NK-92 (cell line): ENCODE data around the gene NPIPB6.

Source experiments
- DNase-seq: peaks from one replicate; lab custom pipeline; 2025; ENCODE audit not compliant: unreplicated experiment; lab: John Stamatoyannopoulos, UW

The NPIPB6 gene

GRCh38 chr16:28324235-28324886 lies 38.9 kb downstream of the NPIPB6 start:
- DNase-seq = no peak

- DNase-seq = no peak
Measured at GRCh38 chr16:28321700-28322411, 41.5 kb downstream of the NPIPB6 start.

GRCh38 chr16:28320741-28321140 lies 42.6 kb downstream of the NPIPB6 start:
- no peak for DNase-seq

- no peak for DNase-seq
Measured at GRCh38 chr16:28320023-28320561, 43.2 kb downstream of the NPIPB6 start.

GRCh38 chr16:28319476-28320022 lies 43.8 kb downstream of the NPIPB6 start:
- DNase-seq = no peak

GRCh38 chr16:28318042-28318744 lies 45.1 kb downstream of the NPIPB6 start:
- no peak for DNase-seq

GRCh38 chr16:28317040-28317880 lies 46.0 kb downstream of the NPIPB6 start:
- DNase-seq = no peak

GRCh38 chr16:28316054-28316453 lies 47.3 kb downstream of the NPIPB6 start:
- no peak for DNase-seq

- no peak for DNase-seq
Measured at GRCh38 chr16:28313587-28313986, 49.7 kb downstream of the NPIPB6 start.

- DNase-seq = no peak
Measured at GRCh38 chr16:28312327-28312726, 51.0 kb downstream of the NPIPB6 start.

GRCh38 chr16:28311913-28312312 lies 51.4 kb downstream of the NPIPB6 start:
- no peak for DNase-seq

- no peak for DNase-seq
Measured at GRCh38 chr16:28311413-28311812, 51.9 kb downstream of the NPIPB6 start.

GRCh38 chr16:28310796-28311195 lies 52.5 kb downstream of the NPIPB6 start:
- DNase-seq = no peak

GRCh38 chr16:28309811-28310311 lies 53.4 kb downstream of the NPIPB6 start:
- DNase-seq = no peak

GRCh38 chr16:28308794-28309584 lies 54.3 kb downstream of the NPIPB6 start:
- DNase-seq = no peak

GRCh38 chr16:28307936-28308335 lies 55.4 kb downstream of the NPIPB6 start:
- no peak for DNase-seq

- DNase-seq = no peak
Measured at GRCh38 chr16:28304214-28304613, 59.1 kb downstream of the NPIPB6 start.

- DNase-seq = no peak
Measured at GRCh38 chr16:28303132-28303531, 60.2 kb downstream of the NPIPB6 start.

GRCh38 chr16:28301620-28302019 lies 61.7 kb downstream of the NPIPB6 start:
- no peak for DNase-seq

- no peak for DNase-seq
Measured at GRCh38 chr16:28301154-28301553, 62.2 kb downstream of the NPIPB6 start.
